CD14-positive monocyte (primary cell): ENCODE results near the gene ADA. TPM values are rescaled to one million over a fixed set of nuclear protein-coding genes. Genes with fewer than 3 reads are reported as not detected.
A peak's percentile ranks its signal among the peaks of the same experiment; 100 is the strongest.

Experiments
- DNase-seq, 3 donors: peaks; one replicate each; pipeline ENCODE4 v3.0.0-alpha.2; 2011 to 2022
- H2AFZ ChIP-seq: 2 replicates; pipeline ENCODE4 v1.6.0; 2012; ENCODE audit warnings: mild to moderate bottlenecking, low read depth, low read length, inconsistent platforms; ENCODE audit not compliant: insufficient read depth, poor library complexity, severe bottlenecking
- H3K27ac ChIP-seq, 2 donors: 1 replicate in 1 of 2; 2 replicates in 1 of 2; pipeline ENCODE4 v1.5.1; 2012 to 2013; ENCODE audit warnings: low read length in 2 of 2, control low read depth in 1 of 2, inconsistent platforms in 1 of 2, low read depth in 1 of 2, mild to moderate bottlenecking in 1 of 2
- H3K27me3 ChIP-seq, 2 donors: one replicate each; pipeline versions ENCODE4 v1.6.0 to v1.6.1; 2011 to 2013; ENCODE audit warnings: low read length in 2 of 2; ENCODE audit not compliant: control insufficient read depth in 2 of 2, insufficient read depth in 2 of 2
- H3K36me3 ChIP-seq, 2 donors: replicated peaks in 1 of 2; 1 replicate in 1 of 2; 2 replicates in 1 of 2; pipeline versions ENCODE4 v1.5.1 to v1.6.1; 2012 to 2013; ENCODE audit warnings: low read length in 2 of 2, control low read depth in 1 of 2, inconsistent platforms in 1 of 2, mild to moderate bottlenecking in 1 of 2; ENCODE audit not compliant: insufficient read depth in 2 of 2, control insufficient read depth in 1 of 2
- H3K4me1 ChIP-seq, 2 donors: 1 replicate in 1 of 2; 2 replicates in 1 of 2; pipeline versions ENCODE4 v1.5.1 to v1.6.1; 2012 to 2013; ENCODE audit warnings: low read length in 2 of 2, control low read depth in 1 of 2, inconsistent platforms in 1 of 2, mild to moderate bottlenecking in 1 of 2, moderate library complexity in 1 of 2; ENCODE audit not compliant: insufficient read depth in 2 of 2, control insufficient read depth in 1 of 2
- H3K4me2 ChIP-seq: replicated peaks from 2 replicates; pipeline ENCODE3; 2012; ENCODE audit warnings: low read length, moderate library complexity, mild to moderate bottlenecking; ENCODE audit not compliant: poor library complexity, severe bottlenecking; ENCODE audit errors: extremely low read depth
- H3K4me3 ChIP-seq, 3 experiments: fragments of 200-600 bp in 1 of 3; sonication (generic) in 1 of 3; replicated peaks in 1 of 3; 1 replicate in 2 of 3; 2 replicates in 1 of 3; pipeline ENCODE4 v1.5.1; 2011 to 2013; ENCODE audit warnings: low read length in 3 of 3, mild to moderate bottlenecking in 3 of 3, control low read depth in 2 of 3, low read depth in 2 of 3, inconsistent platforms in 1 of 3, moderate library complexity in 1 of 3
- H3K79me2 ChIP-seq: 2 replicates; pipeline ENCODE4 v1.6.0; 2012; ENCODE audit warnings: mild to moderate bottlenecking, control low read depth, inconsistent platforms, low read length, moderate library complexity; ENCODE audit not compliant: insufficient read depth
- H3K9ac ChIP-seq: 2 replicates; pipeline ENCODE4 v1.6.0; 2017; ENCODE audit warnings: low read length, mild to moderate bottlenecking; ENCODE audit not compliant: insufficient read depth, poor library complexity, severe bottlenecking
- H3K9me3 ChIP-seq, 2 donors: replicated peaks in 1 of 2; 1 replicate in 1 of 2; 2 replicates in 1 of 2; pipeline versions ENCODE4 v1.5.1 to v1.6.1; 2012 to 2013; ENCODE audit warnings: low read length in 2 of 2, control low read depth in 1 of 2; ENCODE audit not compliant: control insufficient read depth in 1 of 2, insufficient read depth in 1 of 2
- H4K20me1 ChIP-seq: 2 replicates; pipeline ENCODE4 v1.6.0; 2012; ENCODE audit warnings: mild to moderate bottlenecking, low read length, control low read depth, moderate library complexity; ENCODE audit not compliant: insufficient read depth
- H3K27ac Mint-ChIP-seq, 7 donors: one replicate each; pipeline ENCODE4 v1.8.0; 2020; ENCODE audit warnings: mild to moderate bottlenecking in 7 of 7, mixed read lengths in 7 of 7, moderate library complexity in 6 of 7, inconsistent platforms in 2 of 7
- H3K27me3 Mint-ChIP-seq, 3 donors: one replicate each; pipeline ENCODE4 v1.8.0; 2021 to 2022; ENCODE audit warnings: low read depth in 3 of 3, mild to moderate bottlenecking in 3 of 3, mixed read lengths in 3 of 3, moderate library complexity in 3 of 3, inconsistent platforms in 1 of 3
- H3K36me3 Mint-ChIP-seq, 2 donors: one replicate each; pipeline ENCODE4 v1.8.0; 2020; ENCODE audit warnings: mixed read lengths in 2 of 2, inconsistent platforms in 1 of 2, mild to moderate bottlenecking in 1 of 2
- H3K4me1 Mint-ChIP-seq: one replicate; pipeline ENCODE4 v1.8.0; 2020; ENCODE audit warnings: mild to moderate bottlenecking, mixed read lengths
- H3K4me3 Mint-ChIP-seq, 2 donors: one replicate each; pipeline ENCODE4 v1.8.0; 2020; ENCODE audit warnings: mild to moderate bottlenecking in 2 of 2, mixed read lengths in 2 of 2, moderate library complexity in 1 of 2
- H3K9me3 Mint-ChIP-seq, 7 donors: one replicate each; pipeline ENCODE4 v1.8.0; 2020 to 2022; ENCODE audit warnings: mixed read lengths in 7 of 7, mild to moderate bottlenecking in 6 of 7, moderate library complexity in 6 of 7, inconsistent platforms in 2 of 7
- WGBS: methylation state at CpG from one replicate; pipeline ENCODE4 v1.1.5; 2013; ENCODE audit warnings: missing lambda C conversion rate; ENCODE audit not compliant: insufficient coverage; 5-methylcytosine and 5-hydroxymethylcytosine counted together
- intact Hi-C, 2 donors: fragments of 100-400 bp; cut with micrococcal nuclease; formaldehyde crosslinking; loops; one replicate each; pipeline versions ENCODE4 v1.15.0 to v1.15.1; 2023
- polyA plus RNA-seq, 3 donors: library from polyadenylated mRNA; depleted of rRNA in 1 of 3; unstranded in 2 of 3; stranded (reverse) in 1 of 3; fragments of 300-500 nt in 2 of 3; fragments of >200 nt in 1 of 3; fragmentation: Illumina TruSeq in 2 of 3; gene quantifications; 1 replicate in 2 of 3; 2 replicates in 1 of 3; pipeline ENCODE4 v1.2.3, GENCODE V29; 2012 to 2021
- TF ChIP-seq, protein P1 (sequence below): fragments of 200-600 bp; IDR thresholded peaks from one replicate; pipeline ENCODE4 v1.8.0; 2022; ENCODE audit warnings: antibody characterized with exemption, mild to moderate bottlenecking

ADA gene
- polyA plus RNA-seq, 3 donors: 11.1 to 17.2 (median 15.6) TPM

DNA sequence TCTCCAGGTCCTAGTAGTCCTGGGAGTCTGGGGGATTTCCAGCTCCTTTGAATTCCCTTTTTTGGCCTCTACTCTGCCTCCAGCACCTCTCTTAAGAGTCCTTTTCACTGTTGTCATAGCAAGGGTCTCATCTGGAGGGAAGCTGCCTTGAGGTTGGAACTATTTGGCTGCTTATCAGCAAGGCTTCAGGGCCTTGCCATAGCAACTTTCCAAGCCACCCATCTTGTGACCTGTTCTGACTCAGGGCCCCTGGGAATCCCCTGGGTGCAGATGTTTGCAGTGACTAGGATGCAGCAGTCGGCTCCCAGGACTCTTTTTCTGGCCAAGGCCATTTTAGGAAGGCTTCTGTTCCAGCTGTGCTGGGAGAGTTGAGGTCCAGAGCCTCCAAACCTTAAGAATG, 56.8 kb downstream of the ADA start:
- Mint-ChIP-seq H3K4me3 (no peak overlapping the region), H3K27ac (peak overlapping the region in 4 of 7 donors; percentile 26 to 61 (median 44)), H3K4me1 (peaks cover 68% of the 10 kb centered on the region), H3K27me3 (no peaks in the 10 kb centered on the region), H3K9me3 (no peaks in the 10 kb centered on the region), H3K36me3 (no peaks in the 10 kb centered on the region)
- peak; percentile 26 to 83 (median 47) for DNase-seq
- no peaks in the 10 kb centered on the region for H4K20me1 ChIP-seq
- WGBS: 78% methylated on average over 1 of the region's 1 CpG
- H2AFZ ChIP-seq: peak overlapping the region; percentile 22
- H3K4me2 ChIP-seq: peak overlapping the region; percentile 38
- no peaks in the 10 kb centered on the region for H3K79me2 ChIP-seq
- H3K4me1 ChIP-seq: peaks cover 52 to 53% of the 10 kb centered on the region in 2 donors
- TF ChIP-seq, protein P1, sequence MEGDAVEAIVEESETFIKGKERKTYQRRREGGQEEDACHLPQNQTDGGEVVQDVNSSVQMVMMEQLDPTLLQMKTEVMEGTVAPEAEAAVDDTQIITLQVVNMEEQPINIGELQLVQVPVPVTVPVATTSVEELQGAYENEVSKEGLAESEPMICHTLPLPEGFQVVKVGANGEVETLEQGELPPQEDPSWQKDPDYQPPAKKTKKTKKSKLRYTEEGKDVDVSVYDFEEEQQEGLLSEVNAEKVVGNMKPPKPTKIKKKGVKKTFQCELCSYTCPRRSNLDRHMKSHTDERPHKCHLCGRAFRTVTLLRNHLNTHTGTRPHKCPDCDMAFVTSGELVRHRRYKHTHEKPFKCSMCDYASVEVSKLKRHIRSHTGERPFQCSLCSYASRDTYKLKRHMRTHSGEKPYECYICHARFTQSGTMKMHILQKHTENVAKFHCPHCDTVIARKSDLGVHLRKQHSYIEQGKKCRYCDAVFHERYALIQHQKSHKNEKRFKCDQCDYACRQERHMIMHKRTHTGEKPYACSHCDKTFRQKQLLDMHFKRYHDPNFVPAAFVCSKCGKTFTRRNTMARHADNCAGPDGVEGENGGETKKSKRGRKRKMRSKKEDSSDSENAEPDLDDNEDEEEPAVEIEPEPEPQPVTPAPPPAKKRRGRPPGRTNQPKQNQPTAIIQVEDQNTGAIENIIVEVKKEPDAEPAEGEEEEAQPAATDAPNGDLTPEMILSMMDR: no peak
- H3K9ac ChIP-seq: no peak overlapping the region
- no peaks in the 10 kb centered on the region for H3K36me3 ChIP-seq
- H3K4me3 ChIP-seq: peak overlapping the region in 1 of 3 experiments; percentile 11
- intact Hi-C loops: loop anchor here in 1 of 2 donors (10.0 kb wide), 1 partner anchor 50 kb away; no protein-coding TSS in a partner anchor
- H3K9me3 ChIP-seq: no peaks in the 10 kb centered on the region
- no peaks in the 10 kb centered on the region for H3K27me3 ChIP-seq
- H3K27ac ChIP-seq: peak overlapping the region in 1 of 2 donors; percentile 65

DNA sequence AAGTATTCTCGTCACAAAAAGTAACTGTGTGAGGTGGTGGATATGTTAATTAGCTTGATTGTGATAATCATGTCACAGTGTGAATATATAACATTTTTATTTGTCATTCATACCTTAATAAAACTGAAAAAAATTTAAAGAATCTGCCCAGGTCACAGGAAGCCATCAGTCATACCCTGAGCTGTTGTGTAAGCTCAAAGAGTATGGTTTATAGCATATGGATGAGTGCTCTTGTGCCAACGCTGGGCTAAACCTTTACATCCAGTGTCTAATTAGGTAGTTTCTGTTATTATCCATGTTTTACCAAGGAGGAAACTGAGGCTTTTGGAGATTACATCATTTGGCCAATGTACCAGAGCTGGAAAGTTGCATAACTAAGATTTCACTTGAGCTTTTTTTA, 57.7 kb downstream of the ADA start:
- peak overlapping the region; percentile 38 for H3K4me2 ChIP-seq
- H2AFZ ChIP-seq: no peak overlapping the region
- peaks cover 43% of the 10 kb centered on the region in 2 donors for H3K4me1 ChIP-seq
- H3K27ac ChIP-seq: peak overlapping the region in 1 of 2 donors; percentile 65
- H3K4me3 Mint-ChIP-seq: peak overlapping the region in 1 of 2 donors; percentile 67
- H3K36me3 Mint-ChIP-seq: no peaks in the 10 kb centered on the region
- intact Hi-C loops: loop anchor here in 1 of 2 donors (10.0 kb wide), 1 partner anchor 49 kb away; no protein-coding TSS in a partner anchor
- no peaks in the 10 kb centered on the region for H3K27me3 Mint-ChIP-seq
- DNase-seq: peak in 2 of 3 donors; percentile 32 to 53
- no peaks in the 10 kb centered on the region for H4K20me1 ChIP-seq
- no peaks in the 10 kb centered on the region for H3K9me3 Mint-ChIP-seq
- H3K4me3 ChIP-seq: peak overlapping the region in 1 of 3 experiments; percentile 11
- TF ChIP-seq, protein P1: no peak
- H3K27ac Mint-ChIP-seq: peak overlapping the region in 4 of 7 donors; percentile 59 to 85 (median 62)
- no peaks in the 10 kb centered on the region for H3K36me3 ChIP-seq
- H3K4me1 Mint-ChIP-seq: peaks cover 58% of the 10 kb centered on the region
- no peaks in the 10 kb centered on the region for H3K79me2 ChIP-seq
- H3K9ac ChIP-seq: no peak overlapping the region
- no CpG with 5 or more reads among the region's 2 CpGs for WGBS
- no peaks in the 10 kb centered on the region for H3K27me3 ChIP-seq
- no peaks in the 10 kb centered on the region for H3K9me3 ChIP-seq
